HG03045 (cell line): Measurements from ENCODE around the gene ZDHHC11B.
"Not testable (repeated sequence)": the region's sequence is repeated elsewhere in the genome, so short reads cannot be mapped to it uniquely, and the experiment has no call there.

Experiments
- ATAC-seq: cut with Tn5 transposase; IDR thresholded peaks from one replicate; pipeline ENCODE4 v1.9.1; 2021; ENCODE audit warnings: mild to moderate bottlenecking, moderate library complexity; ENCODE audit not compliant: unreplicated experiment

ZDHHC11B gene

DNA sequence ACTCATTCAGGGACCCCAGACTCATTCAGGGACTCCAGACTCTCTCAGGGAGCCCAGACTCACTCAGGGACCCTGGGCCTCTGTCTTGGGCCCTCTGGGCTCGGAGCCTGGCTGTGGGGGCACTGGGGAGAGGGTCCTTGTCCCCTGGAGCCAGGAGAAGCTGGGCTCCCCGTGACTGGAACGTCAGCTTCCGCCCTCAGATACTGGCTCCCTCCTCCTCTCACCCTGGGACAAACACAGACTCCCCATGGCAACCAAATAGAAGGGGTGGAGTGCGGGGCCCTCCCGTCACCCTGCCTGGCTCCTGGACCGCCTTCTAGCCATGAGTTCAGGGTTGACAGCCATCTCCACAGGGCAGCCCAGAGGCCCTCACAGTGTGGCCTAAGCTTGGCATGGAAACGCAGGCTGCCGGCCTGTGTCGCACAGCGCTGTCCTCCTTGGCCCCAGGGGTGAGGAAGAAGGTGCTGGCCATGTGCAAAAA lies 27.6 kb downstream of the ZDHHC11B start:
- no peak for ATAC-seq

DNA sequence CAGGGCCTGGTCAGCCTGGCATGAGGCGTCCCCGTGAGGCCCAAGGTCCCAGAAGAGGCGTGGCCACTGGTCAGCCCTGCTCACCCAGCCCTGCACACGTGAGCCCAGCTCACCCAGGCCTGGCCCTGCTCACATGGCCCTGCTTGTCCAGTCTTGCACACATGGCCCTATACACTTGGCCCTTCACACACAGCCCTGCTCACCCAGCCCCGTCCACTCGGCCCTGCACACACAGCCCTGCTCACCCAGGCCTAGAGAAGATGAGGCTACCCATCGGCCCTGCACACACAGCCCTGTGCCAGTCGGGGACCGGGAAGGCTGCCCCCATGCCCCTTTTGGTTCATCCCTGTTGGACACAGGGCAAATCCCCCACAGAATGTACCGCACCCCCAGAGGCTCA lies 28.4 kb downstream of the ZDHHC11B start:
- no peak for ATAC-seq

DNA sequence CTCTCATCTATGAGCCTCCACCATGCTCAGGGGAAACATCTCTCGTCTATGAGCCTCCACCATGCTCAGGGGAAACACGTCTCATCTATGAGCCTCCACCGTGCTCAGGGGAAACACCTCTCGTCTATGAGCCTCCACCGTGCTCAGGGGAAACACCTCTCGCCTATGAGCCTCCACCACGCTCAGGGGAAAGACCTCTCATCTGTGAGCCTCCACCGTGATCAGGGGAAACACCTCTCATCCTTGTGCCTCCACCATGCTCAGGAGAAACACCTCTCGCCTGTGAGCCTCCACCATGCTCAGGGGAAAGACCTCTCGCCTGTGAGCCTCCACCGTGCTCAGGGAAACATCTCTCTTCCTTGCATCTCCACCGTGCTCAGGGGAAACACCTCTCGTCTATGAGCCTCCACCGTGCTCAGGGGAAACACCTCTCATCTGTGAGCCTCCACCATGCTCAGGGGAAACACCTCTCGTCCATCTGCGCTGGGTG lies 30.3 kb downstream of the ZDHHC11B start:
- ATAC-seq, result not testable (repeated sequence)

DNA sequence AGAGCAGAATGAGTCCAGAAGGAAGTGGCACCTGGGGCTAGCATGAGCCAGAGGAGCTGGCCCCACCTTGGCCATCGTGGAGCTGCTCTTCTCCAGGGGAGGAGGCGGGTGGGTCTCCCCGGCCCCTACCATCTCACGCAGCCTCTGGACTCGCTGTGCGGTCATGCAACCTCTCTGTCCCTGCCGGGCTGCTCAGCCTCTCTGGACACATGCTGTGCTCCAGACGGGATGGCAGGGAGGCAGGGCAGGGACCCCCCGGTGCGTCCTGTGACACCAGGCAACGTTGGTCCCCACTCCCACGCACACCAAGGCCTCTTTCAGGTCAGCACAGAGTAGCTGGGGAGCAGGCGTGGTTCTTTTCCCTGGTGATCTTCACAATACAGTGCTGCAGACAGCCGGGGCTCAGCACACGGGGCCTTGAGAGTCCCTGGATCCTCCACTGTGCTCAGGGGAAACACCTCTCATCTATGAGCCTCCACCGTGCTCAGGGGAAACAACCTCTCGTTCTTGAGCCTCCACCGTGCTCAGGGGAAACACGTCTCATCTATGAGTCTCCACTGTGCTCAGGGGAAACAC lies 30.9 kb downstream of the ZDHHC11B start:
- ATAC-seq, result not testable (repeated sequence)

DNA sequence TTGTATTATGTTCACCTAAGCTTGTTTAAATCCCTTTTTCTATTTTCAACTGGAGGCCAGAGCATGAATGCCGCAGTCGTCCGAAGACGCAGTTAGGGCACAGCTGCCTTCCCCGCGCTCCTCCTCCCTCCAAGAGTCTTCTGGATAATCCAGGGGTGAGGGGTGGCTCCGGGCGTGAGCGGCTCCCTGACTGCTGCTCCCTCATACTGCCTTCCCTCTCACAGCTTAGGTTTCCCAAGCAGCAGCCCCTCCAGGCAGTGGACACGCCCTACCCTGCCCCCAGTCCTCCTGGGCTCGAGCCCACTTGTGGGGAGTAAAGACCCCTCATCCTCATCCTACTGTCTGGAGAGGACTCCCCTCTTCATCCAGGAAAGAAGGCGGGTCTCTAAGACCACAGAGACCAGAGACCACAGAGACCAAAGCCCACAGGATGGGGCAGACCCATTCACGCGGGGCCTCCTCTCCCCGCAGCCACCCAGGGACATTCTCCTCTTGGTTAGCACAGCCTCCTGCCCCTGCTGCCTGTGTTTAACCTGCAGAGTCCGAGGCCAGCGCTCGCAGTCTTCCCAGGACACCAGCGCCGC lies 31.9 kb downstream of the ZDHHC11B start:
- not testable (repeated sequence) for ATAC-seq

DNA sequence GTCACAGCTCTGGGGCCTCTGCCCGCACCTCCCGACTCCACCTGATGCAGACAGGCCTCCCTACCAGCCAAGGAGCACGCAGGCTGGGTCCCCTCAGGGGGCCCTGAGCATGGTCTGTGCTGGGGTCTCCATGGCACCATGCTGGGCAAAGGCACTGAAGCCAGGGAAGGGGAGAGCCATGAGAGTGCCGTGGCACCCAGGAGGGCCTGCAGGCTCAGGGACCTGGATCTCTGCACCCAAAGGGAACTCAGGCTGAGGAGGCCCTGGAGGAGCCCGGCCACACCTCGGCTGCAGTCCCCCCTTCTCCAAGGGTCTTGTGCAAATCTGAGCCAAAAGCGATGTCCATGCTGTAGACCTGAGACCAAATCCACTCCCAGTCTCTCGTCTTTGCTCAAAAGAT lies 32.5 kb downstream of the ZDHHC11B start:
- ATAC-seq, result not testable (repeated sequence)

DNA sequence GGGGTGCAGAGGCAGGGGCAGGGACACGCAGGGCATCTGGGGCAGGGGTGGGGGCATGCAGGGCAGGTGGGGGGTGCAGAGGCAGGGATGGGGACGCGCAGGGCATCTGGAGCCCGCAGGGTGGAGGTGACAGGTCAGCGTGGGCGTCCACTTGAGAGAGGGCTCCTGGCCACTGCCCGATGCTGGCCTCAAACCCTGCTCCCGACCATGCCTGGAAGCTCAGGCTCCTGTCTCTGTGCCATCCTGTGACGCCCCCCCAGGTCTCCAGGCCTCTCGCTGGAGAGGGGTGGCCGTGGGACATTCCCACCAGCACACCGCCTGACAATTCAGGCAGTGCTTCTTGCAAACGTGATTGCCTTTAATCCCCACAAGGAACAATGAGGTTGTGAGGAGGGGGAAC lies 33.0 kb downstream of the ZDHHC11B start:
- ATAC-seq, result no peak

DNA sequence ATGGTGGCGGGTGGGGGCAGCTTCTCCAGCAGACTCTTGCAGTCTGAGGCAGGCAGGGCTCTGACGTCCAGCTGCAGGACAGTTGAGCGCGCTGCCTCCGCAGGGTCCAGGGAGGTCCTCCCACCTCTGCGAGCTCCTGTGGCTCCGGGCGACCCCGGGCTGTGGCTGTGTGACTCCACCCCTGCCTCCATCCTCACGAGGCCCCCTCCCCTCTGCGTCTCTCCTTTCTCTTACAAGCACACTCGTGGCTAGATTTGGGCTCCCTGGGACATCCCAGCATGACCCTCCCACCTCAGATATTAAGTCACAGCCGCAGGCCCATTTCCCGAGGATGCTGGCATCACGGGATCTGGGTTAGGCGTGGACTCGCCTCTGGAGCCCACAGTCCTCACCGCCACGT lies 34.3 kb downstream of the ZDHHC11B start:
- not testable (repeated sequence) for ATAC-seq

DNA sequence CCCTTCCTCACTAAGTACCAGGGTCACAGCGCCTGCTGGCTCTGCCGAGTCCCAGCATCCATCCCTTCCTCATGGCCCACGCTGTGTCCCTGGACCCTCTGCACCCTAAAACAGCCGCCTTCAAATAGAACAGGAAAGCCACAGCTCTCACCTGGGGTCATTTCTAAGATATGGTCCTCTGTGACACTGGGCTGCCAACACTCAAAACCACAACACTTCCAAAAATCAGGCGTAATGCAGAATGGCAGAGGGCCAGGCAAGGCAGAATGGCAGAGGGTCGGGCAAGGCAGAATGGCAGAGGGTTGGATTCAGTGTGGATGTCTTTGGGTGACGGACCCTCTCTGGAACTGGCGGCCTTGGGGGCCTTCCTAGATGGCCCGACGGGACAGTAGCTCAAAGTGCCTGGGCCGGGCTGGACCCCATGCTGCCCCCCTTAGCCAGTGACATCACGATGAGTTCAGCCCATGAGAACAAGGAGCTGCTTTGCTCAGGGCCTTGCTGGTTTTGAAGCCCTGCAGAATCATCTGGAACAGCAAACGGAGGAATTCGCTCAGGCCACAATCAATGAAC lies 35.3 kb downstream of the ZDHHC11B start:
- no peak for ATAC-seq

DNA sequence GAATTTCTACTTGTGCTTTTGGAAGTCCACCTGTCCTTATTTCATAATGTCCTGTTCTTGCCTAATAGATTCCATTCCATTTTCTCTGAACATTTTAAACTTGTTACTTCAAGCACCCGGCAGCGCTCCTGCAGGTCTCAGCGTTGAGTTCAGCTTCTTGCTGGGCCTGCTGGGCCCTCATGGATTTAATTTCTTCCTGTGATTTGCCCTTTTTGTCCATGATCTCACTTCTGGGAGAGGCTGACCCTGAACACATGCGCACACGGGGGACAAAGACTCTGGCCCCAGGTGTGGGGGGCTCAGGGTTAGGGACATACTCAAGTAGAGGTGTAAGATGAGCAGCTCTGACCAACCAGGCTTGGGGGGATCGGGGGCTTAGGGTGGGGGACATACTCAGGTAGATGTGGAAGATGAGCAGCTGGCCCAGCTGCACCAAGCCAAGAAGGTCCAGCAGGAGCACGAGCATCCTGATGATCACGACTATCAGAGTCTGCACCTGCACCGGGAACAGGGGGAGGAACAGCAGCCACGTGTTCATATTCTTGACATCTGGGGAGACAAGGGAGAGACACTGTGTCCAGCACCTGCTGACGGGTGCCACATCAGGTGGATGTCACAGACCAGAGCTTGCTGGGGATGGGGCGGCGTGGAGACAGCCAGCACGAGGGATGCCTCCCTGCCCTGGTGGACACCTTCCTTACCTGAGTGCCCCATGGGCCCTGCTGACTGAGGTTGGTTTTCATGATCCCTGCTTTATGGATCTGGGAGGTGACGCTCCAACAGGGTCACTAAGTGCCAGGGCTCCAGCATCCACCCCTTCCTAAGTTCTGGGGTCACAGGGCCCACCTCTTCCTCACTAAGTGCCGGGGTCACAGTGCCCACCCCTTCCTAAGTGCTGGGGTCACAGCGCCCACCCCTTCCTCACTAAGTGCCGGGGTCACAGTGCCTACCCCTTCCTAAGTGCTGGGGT lies 36.2 kb downstream of the ZDHHC11B start:
- not testable (repeated sequence) for ATAC-seq

DNA sequence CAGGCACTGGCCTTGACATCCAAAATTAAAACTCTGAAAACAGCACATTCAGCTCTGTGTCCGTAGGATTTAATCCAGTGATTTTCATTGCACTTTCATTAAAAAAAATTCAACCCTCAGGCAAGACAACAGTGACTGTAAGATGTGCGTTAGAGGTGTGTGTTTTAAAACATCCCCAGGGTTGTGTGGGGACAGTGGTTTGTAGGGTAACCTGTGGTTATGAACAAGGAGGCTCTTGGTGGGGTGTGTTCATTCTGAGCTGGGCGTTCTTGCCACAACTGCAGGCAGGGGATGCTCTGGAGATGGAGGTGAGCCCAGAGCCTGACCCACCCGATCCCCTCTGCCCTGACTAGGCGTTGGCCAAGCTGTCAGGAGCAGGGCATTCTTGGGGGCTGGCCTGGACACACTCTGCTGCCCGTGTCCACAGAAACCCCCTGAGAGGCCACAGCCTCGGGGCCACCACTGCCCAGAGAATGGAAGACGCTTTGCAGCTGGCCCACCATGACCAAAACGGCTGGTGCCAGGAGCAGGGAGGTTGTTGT lies 37.2 kb downstream of the ZDHHC11B start:
- not testable (repeated sequence) for ATAC-seq

DNA sequence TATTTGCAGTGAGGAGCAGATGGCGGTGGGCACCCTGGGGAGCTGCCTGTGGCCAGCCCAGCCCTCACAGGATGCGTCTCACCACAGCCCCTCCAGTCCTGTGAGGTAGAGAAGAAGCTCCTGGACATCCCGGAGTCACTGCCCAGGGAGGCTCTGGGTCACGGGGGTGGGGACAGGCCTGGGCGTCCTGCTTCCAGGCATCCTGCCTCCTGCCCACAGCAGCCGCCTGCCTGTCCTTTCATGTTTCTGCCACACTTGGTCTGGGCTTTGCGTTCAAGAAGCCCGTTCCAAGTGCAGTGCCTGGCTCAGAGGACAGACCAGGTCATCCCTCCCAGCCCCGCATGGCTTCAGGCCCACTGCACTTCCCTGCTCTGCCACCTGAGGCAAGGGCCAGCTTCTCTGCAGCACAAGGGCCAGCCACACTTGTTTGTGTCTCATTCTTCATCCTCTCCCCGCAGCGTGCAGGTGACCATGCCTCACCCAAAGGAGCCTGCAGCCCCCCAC lies 38.2 kb downstream of the ZDHHC11B start:
- no peak for ATAC-seq

DNA sequence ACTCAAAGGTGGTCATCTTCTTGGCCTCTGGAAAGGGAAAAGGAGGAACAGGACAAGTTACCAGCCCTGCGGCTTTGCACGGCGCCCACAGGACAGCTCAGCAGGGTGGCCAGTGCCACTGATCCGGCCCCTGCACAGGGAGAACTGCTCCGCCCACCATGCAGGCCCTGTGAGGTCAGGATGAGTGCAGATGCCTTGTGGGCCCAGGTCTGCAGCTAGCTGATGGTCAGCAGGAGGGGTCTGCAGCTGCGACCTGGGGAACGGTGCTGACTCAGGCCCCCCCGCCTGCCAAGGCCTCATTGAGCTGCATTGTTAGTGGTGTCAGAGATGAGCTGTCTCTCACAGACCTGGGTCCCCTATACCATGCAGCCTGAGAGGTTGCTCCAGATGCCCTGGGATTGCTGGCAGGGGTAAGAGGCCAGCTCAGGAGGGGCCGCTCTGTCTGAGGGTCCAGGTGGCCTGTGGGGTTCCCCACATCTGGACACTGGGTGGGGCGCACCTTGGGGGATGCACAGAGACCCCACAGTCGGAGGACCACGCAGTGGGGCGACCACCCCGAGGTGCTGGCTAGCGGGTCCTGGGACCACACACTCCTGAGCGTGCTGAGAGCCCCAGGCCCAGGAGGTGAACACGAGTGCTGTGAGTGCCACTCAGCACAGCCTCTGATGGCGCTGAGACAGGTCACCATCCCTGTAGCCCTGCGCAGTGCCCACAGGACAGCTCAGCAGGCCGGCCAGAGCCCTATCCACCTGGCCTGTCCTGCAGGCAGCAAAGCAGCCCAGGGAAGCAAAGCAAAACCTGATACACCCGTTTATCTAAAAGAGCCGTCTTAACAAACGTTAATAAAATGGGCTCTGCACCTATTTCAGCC lies 39.0 kb downstream of the ZDHHC11B start:
- ATAC-seq, result not testable (repeated sequence)

DNA sequence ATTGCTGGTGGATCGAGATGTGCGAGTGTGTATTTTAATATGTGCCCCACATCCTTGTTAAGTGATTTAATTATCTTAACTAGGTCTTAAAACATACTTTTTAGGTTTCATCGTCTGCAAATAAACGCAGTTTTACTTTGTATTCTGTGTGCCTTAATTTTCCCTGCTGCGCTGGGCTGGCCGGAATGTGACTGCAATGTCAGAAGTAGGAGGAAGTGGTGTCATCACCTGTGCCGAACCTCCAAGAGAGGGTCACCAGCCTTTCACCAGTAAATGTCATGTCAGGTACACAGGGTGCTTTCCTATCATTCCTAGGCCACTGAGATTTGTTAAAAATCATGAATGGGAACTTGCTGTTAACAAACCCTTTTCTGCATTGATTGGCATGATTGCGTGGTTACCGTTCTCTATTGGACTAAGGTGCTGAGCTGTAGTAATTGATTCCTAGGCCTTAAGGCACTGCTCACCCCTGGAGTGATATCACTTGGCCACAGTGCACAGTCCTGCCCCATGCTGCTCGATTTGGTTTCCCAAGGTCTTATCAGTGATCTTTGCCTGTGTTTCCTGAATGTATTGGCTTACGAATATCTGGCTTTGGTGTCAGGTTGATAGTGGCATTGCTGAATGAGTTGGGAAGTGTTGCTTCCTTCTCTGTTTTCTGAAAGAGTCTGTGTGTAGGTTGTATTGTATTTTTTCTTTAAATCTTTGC lies 40.7 kb downstream of the ZDHHC11B start:
- not testable (repeated sequence) for ATAC-seq

DNA sequence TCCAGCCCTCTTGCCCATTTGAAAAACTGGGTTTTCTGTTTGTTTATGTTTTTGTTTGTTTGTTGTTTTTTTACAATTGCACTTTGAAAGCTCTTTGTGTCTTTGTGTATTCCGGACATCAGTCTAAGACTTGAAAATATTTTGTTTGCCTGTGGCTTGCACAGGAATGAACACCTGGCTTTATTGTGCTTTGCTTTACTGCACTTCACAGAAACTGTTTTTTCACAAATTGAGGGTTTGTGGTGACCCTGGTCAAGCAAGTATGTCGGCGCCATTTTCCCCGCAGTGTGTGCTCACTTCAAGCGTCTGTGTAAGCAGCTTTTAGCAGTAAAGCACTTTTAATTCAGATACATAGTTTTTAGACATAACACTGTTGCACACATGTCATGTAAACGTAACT lies 42.3 kb downstream of the ZDHHC11B start:
- not testable (repeated sequence) for ATAC-seq

DNA sequence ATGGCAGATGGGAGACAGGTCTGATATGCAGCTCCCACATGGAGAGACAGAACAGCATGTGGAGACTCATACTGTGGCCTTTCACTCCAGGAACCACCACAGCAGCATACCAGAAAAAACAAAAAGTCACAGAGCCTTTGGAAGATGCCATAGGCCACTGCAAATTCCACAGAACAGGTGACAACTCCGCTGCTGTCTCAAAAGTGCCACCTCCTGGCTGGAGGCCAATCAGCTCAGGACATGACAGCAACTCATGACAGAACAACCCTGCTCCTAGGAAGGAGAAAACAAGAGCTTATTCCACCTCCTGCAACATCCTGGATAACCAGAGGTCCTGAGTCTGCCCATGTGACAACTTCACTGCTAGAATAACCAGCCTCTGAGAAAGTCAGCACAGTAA lies 50.4 kb downstream of the ZDHHC11B start:
- ATAC-seq, result not testable (repeated sequence)

DNA sequence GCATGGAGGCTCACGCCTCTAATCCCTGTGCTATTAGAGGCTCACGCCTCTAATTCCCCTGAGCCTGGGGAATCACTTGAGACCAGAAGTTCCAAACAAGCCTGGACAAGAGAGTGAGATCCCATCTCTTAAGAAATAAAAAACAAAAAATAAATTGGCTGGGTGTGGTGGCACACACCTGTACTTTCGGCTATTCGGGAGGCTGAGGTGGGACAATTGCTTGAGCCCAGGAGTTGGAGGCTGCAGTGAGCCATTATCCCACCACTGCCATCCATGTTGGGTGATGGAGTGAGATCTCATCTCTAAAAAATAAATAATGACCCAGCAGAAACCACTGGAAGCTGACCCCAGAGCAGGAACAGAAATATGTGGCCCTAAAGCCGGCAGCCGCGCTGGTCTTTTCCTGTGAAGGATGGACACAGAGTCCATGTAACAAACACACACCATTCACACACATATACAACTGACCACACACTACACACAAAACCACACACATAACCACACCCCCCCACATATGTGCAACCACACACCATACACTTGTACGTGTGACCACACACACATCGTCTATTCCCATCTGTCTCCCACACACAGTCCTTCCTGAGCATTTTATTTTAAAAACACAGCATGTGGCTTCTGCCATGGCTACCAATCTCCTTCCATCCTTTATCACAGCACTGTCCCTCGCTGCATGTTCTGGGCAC lies 51.6 kb downstream of the ZDHHC11B start:
- not testable (repeated sequence) for ATAC-seq

DNA sequence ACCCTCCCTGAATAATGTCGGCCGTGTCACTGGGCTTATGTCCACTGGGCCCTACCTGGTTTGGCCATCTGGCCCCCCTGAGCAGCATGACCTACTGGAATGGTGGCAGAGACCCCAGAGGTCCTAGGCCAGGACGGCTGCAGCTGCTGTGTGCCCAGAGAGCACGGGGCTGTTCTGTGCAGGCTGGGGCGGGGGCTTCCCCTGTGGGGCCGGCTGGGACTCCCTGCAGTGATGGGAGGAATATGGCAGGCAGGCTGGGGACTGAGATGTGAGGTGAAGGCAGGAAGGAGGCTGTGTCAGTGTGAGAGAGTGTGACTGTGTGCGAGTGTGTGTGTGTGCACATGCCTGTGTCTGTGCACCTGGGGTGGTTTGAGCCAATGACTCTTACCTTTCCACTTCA lies 55.3 kb downstream of the ZDHHC11B start:
- not testable (repeated sequence) for ATAC-seq
